Erythroblast (primary cell): ENCODE data around the gene IQSEC1.

Experiments
- GATA1 ChIP-seq: IDR thresholded peaks from 2 replicates; pipeline ENCODE4 v1.6.1; 2011; ENCODE audit warnings: low read depth, mild to moderate bottlenecking, control low read depth, low read length, moderate library complexity
- POLR2A ChIP-seq: IDR thresholded peaks from 2 replicates; pipeline ENCODE4 v1.6.1; 2011; ENCODE audit warnings: mild to moderate bottlenecking, low read length

DNA sequence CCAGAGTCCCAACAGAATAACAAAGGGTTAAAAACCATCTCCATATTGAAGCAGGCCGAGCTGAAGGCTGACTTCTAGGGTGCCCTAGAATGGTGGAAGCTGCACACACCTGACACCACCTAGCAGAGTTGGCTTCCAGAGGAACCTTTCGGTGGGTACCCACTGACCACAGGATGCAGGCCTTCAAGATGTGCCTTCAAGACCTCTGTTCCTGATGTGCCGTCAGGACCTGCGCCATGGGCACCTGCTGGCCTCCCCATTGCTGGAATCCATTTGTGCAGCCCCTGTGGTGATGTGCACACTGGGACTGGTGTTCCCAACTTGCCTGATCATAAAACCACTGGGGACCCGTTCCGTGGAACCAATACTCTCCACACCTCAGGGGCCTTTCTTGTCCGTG is 196.2 kb downstream of the IQSEC1 start:
- TF ChIP-seq POLR2A (no peak), GATA1 (no peak)
